Measurements from ENCODE around the gene PTGDS. TPM values are rescaled to one million over a fixed set of nuclear protein-coding genes. Genes with fewer than 3 reads are reported as not detected.

Gene PTGDS
- total and polyA plus RNA-seq, 12 donors = 1.1 to 812 (median 219) TPM

GRCh38 chr9:136955202-136955942, 21.9 kb upstream of the PTGDS start:
- Histone ChIP-seq H3K4me3 (no peak overlapping the region), H3K9me3 (replicated peaks in 1 of 3) (no peaks in the 10 kb centered on the region), H3K27ac (no peak overlapping the region), H3K36me3 (replicated peaks in 1 of 2) (no peaks in the 10 kb centered on the region), H3K27me3 (no peaks in the 10 kb centered on the region), H3K4me1 (replicated peaks in 1 of 2) (peaks cover 4 to 20% of the 10 kb centered on the region in 2 donors)
- TF ChIP-seq CTCF (IDR thresholded peaks at IDR 0.05) (no peak), POLR2A (IDR thresholded peaks at IDR 0.05) (no peak)
- intact Hi-C loops (cut with DNase I) = loop anchor here in 1 of 2 donors (5.0 kb wide), 1 partner anchor 67 kb away; no protein-coding TSS in a partner anchor
- DNase-seq = no peak
- WGBS, 4 donors = 83 to 94% (median 86%) methylated on average over 6 to 14 of the region's 14 CpGs

GRCh38 chr9:136955943-136956335, 21.4 kb upstream of the PTGDS start:
- Histone ChIP-seq H3K9me3 (replicated peaks in 1 of 3) (no peaks in the 10 kb centered on the region), H3K36me3 (replicated peaks in 1 of 2) (no peaks in the 10 kb centered on the region), H3K27me3 (no peaks in the 10 kb centered on the region), H3K4me1 (replicated peaks in 1 of 2) (peaks cover 0 to 16% of the 10 kb centered on the region in 2 donors), H3K27ac (no peak overlapping the region), H3K4me3 (no peak overlapping the region)
- intact Hi-C loops (cut with DNase I) = loop anchor here in 1 of 2 donors (5.0 kb wide), 1 partner anchor 66 kb away; no protein-coding TSS in a partner anchor
- DNase-seq = no peak
- WGBS, 4 donors = 94 to 100% (median 97%) methylated on average over 1 to 9 of the region's 9 CpGs
- TF ChIP-seq POLR2A (IDR thresholded peaks at IDR 0.05) = no peak
- TF ChIP-seq CTCF (IDR thresholded peaks at IDR 0.05) = no peak

- intact Hi-C loops (cut with DNase I) = loop anchor here in 1 of 2 donors (5.0 kb wide), 1 partner anchor 66 kb away; no protein-coding TSS in a partner anchor
- 93 to 100% (median 94%) methylated on average over 4 of the region's 4 CpGs for WGBS, 4 donors
- DNase-seq = no peak
- no peaks in the 10 kb centered on the region for H3K27me3 ChIP-seq
- no peaks in the 10 kb centered on the region for H3K9me3 ChIP-seq (replicated peaks in 1 of 3)
- H3K4me3 ChIP-seq = no peak overlapping the region
- TF ChIP-seq POLR2A (IDR thresholded peaks at IDR 0.05) (no peak), CTCF (IDR thresholded peaks at IDR 0.05) (no peak)
- H3K4me1 ChIP-seq (replicated peaks in 1 of 2) = peaks cover 0 to 14% of the 10 kb centered on the region in 2 donors
- H3K36me3 ChIP-seq (replicated peaks in 1 of 2) = no peaks in the 10 kb centered on the region
- no peak overlapping the region for H3K27ac ChIP-seq
These were observed 20.7 kb upstream of the PTGDS start for GRCh38 chr9:136956604-136957003.

GRCh38 chr9:136957461-136957860, 19.8 kb upstream of the PTGDS start:
- intact Hi-C loops (cut with DNase I) = loop anchor here in 1 of 2 donors (5.0 kb wide), 1 partner anchor 65 kb away; no protein-coding TSS in a partner anchor
- Histone ChIP-seq H3K27ac (no peak overlapping the region), H3K9me3 (replicated peaks in 1 of 3) (no peaks in the 10 kb centered on the region), H3K36me3 (replicated peaks in 1 of 2) (no peaks in the 10 kb centered on the region), H3K27me3 (no peaks in the 10 kb centered on the region), H3K4me3 (no peak overlapping the region), H3K4me1 (replicated peaks in 1 of 2) (peaks cover 0 to 5% of the 10 kb centered on the region in 2 donors)
- TF ChIP-seq POLR2A (IDR thresholded peaks at IDR 0.05) = no peak
- TF ChIP-seq CTCF (IDR thresholded peaks at IDR 0.05) = no peak
- no peak for DNase-seq
- WGBS, 4 donors = 82 to 100% (median 90%) methylated on average over 1 of the region's 1 CpG

Data from adrenal gland (tissue), 12 donors.